B cell (primary cell): ENCODE data around the gene CASKIN2. TPM values are rescaled to one million over a fixed set of nuclear protein-coding genes. Genes with fewer than 3 reads are reported as not detected.

Source experiments
- ATAC-seq: fragments of 200-7000 bp; cut with Tn5 transposase; one replicate; pipeline ENCODE4 v1.10.0; 2021; ENCODE audit warnings: low read depth, mild to moderate bottlenecking, moderate number of reproducible peaks, moderate library complexity
- CTCF ChIA-PET: fragments of 350-600 bp; sonication (Branson Sonifier 250); formaldehyde crosslinking; loops from one replicate; lab custom pipeline; 2021; ENCODE audit warnings: antibody characterized with exemption, inconsistent platforms; lab: Charles Lee
- POLR2A ChIA-PET: fragments of 350-600 bp; sonication (Branson Sonifier 250); formaldehyde crosslinking; loops from one replicate; lab custom pipeline; 2021; ENCODE audit warnings: antibody characterized with exemption; lab: Charles Lee
- DNase-seq: peaks from one replicate; pipeline ENCODE4 v3.0.0; 2013
- H2AFZ ChIP-seq: 2 replicates; pipeline ENCODE4 v1.6.1; 2012; ENCODE audit warnings: mild to moderate bottlenecking, low read depth, low read length; ENCODE audit not compliant: insufficient read depth, poor library complexity, severe bottlenecking
- H3K27ac ChIP-seq, 2 donors: 1 replicate in 1 of 2; 2 replicates in 1 of 2; pipeline ENCODE4 v1.5.1; 2012 to 2013; ENCODE audit warnings: low read length in 2 of 2, mild to moderate bottlenecking in 2 of 2, moderate library complexity in 1 of 2
- H3K27me3 ChIP-seq, 4 experiments: fragments of 200-600 bp in 1 of 4; sonication (generic) in 1 of 4; replicated peaks in 1 of 4; 1 replicate in 2 of 4; 2 replicates in 2 of 4; pipeline versions ENCODE4 v1.6.1 to v1.7.0; 2013 to 2016; ENCODE audit warnings: low read length in 3 of 4, mild to moderate bottlenecking in 2 of 4, mixed read lengths in 1 of 4, moderate library complexity in 1 of 4; ENCODE audit not compliant: insufficient read depth in 4 of 4, control insufficient read depth in 3 of 4; ENCODE audit errors: control extremely low read depth in 1 of 4
- H3K36me3 ChIP-seq, 2 experiments: replicated peaks in 1 of 2; 1 replicate in 1 of 2; 2 replicates in 1 of 2; pipeline versions ENCODE4 v1.6.1 to v1.7.1; 2013; ENCODE audit warnings: low read length in 1 of 2; ENCODE audit not compliant: insufficient read depth in 2 of 2, control insufficient read depth in 1 of 2; ENCODE audit errors: control extremely low read depth in 1 of 2, extremely low read depth in 1 of 2
- H3K4me1 ChIP-seq, 2 donors: fragments of 200-600 bp in 1 of 2; sonication (generic) in 1 of 2; 1 replicate in 1 of 2; 2 replicates in 1 of 2; pipeline versions ENCODE4 v1.5.1 to v1.6.1; 2013 to 2017; ENCODE audit warnings: low read length in 2 of 2; ENCODE audit not compliant: control insufficient read depth in 2 of 2, insufficient read depth in 2 of 2
- H3K4me2 ChIP-seq: replicated peaks from 2 replicates; pipeline ENCODE3; 2012; ENCODE audit warnings: mild to moderate bottlenecking, low read depth, low read length; ENCODE audit not compliant: poor library complexity, severe bottlenecking
- H3K4me3 ChIP-seq, 5 experiments: fragments of 200-600 bp in 1 of 5; sonication (generic) in 1 of 5; 1 replicate in 3 of 5; 2 replicates in 2 of 5; pipeline versions ENCODE4 v1.5.1 to v1.7.0; 2011 to 2016; ENCODE audit warnings: low read length in 4 of 5, mild to moderate bottlenecking in 4 of 5, low read depth in 2 of 5, control low read depth in 1 of 5, moderate library complexity in 1 of 5; ENCODE audit not compliant: insufficient read depth in 1 of 5; ENCODE audit errors: control extremely low read depth in 1 of 5, extremely low read depth in 1 of 5
- H3K79me2 ChIP-seq: fragments of 200-600 bp; sonication (generic); one replicate; pipeline ENCODE4 v1.6.0; 2016; ENCODE audit warnings: low read length; ENCODE audit not compliant: control insufficient read depth, insufficient read depth
- H3K9ac ChIP-seq: fragments of 200-600 bp; sonication (generic); 2 replicates; pipeline ENCODE4 v1.6.1; 2017; ENCODE audit warnings: mild to moderate bottlenecking, low read length, moderate library complexity
- H3K9me3 ChIP-seq, 3 donors: one replicate each; pipeline versions ENCODE4 v1.6.1 to v1.7.1; 2013; ENCODE audit warnings: low read length in 2 of 3; ENCODE audit not compliant: control insufficient read depth in 2 of 3, insufficient read depth in 1 of 3; ENCODE audit errors: control extremely low read depth in 1 of 3
- H4K20me1 ChIP-seq: 2 replicates; pipeline ENCODE4 v1.6.0; 2012; ENCODE audit warnings: mild to moderate bottlenecking, low read length; ENCODE audit not compliant: insufficient read depth, control insufficient read depth, poor library complexity, severe bottlenecking
- H3K27ac Mint-ChIP-seq: one replicate; pipeline ENCODE4 v1.8.0; 2021; ENCODE audit warnings: mixed read lengths
- H3K27me3 Mint-ChIP-seq: one replicate; pipeline ENCODE4 v1.8.0; 2021; ENCODE audit warnings: mixed read lengths
- H3K4me1 Mint-ChIP-seq: one replicate; pipeline ENCODE4 v1.8.0; 2021; ENCODE audit warnings: mixed read lengths
- H3K4me3 Mint-ChIP-seq: one replicate; pipeline ENCODE4 v1.8.0; 2021; ENCODE audit warnings: mixed read lengths
- H3K9me3 Mint-ChIP-seq: one replicate; pipeline ENCODE4 v1.8.0; 2022; ENCODE audit warnings: mixed read lengths; ENCODE audit not compliant: insufficient read depth
- EZH2 ChIP-seq: IDR thresholded peaks from 2 replicates; pipeline ENCODE4 v1.6.1; 2012; ENCODE audit warnings: borderline replicate concordance, low read depth, mild to moderate bottlenecking, moderate library complexity, low read length; ENCODE audit not compliant: insufficient read depth, poor library complexity, severe bottlenecking
- WGBS: methylation state at CpG from one replicate; pipeline ENCODE4 v1.1.5; 2013; ENCODE audit warnings: missing lambda C conversion rate; ENCODE audit not compliant: insufficient coverage; 5-methylcytosine and 5-hydroxymethylcytosine counted together
- intact Hi-C: fragments of 100-400 bp; cut with micrococcal nuclease; formaldehyde crosslinking; loops from one replicate; pipeline ENCODE4 v1.10.0; 2022
- polyA plus RNA-seq: library from polyadenylated mRNA; depleted of rRNA; stranded (reverse); fragments of >200 nt; gene quantifications from 2 replicates; pipeline ENCODE4 v1.2.3, GENCODE V29; 2012
- total RNA-seq, 2 donors: library from RNA; stranded (reverse); fragments of 120-200 nt in 1 of 2; gene quantifications; 1 replicate in 1 of 2; 2 replicates in 1 of 2; pipeline versions ENCODE4 v1.2.3 to v1.2.4, GENCODE V29; 2013 to 2022
- TF ChIP-seq, protein P1 (sequence below): fragments of 200-600 bp; IDR thresholded peaks from one replicate; pipeline ENCODE4 v1.8.0; 2022; ENCODE audit warnings: antibody characterized with exemption, mild to moderate bottlenecking

Gene CASKIN2
- total and polyA plus RNA-seq, 2 donors (not counting 1 experiment from before 2014, with no cell fraction given), result 0.37 to 1.00 TPM

DNA sequence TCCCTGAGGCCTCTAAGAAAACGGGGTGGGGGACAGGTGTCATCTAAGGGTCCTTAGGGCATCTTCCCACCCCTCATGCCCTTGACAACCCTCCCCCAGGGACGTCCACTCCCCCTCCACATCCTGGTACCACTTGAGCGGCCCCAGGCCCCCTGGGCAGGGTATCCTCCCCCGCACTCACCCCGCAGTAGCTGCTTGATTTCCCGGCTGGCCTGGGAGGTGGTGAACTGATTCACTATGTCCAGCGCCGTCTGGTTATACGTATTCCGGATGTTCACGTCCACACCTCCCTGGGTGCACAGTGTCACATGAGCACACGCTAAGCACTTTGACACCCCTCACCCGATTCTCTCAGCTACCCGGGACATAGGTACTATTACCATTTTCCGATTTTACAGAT is 9.7 kb downstream of the CASKIN2 start:
- H3K27ac ChIP-seq, result no peak overlapping the region
- no peaks in the 10 kb centered on the region for H3K9me3 ChIP-seq
- TF ChIP-seq, protein P1, sequence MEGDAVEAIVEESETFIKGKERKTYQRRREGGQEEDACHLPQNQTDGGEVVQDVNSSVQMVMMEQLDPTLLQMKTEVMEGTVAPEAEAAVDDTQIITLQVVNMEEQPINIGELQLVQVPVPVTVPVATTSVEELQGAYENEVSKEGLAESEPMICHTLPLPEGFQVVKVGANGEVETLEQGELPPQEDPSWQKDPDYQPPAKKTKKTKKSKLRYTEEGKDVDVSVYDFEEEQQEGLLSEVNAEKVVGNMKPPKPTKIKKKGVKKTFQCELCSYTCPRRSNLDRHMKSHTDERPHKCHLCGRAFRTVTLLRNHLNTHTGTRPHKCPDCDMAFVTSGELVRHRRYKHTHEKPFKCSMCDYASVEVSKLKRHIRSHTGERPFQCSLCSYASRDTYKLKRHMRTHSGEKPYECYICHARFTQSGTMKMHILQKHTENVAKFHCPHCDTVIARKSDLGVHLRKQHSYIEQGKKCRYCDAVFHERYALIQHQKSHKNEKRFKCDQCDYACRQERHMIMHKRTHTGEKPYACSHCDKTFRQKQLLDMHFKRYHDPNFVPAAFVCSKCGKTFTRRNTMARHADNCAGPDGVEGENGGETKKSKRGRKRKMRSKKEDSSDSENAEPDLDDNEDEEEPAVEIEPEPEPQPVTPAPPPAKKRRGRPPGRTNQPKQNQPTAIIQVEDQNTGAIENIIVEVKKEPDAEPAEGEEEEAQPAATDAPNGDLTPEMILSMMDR, result no peak
- TF ChIP-seq EZH2, result no peak
- H3K79me2 ChIP-seq, result no peaks in the 10 kb centered on the region
- no peaks in the 10 kb centered on the region for H3K36me3 ChIP-seq
- Mint-ChIP-seq H3K4me3 (no peak overlapping the region), H3K9me3 (no peaks in the 10 kb centered on the region), H3K4me1 (no peaks in the 10 kb centered on the region), H3K27ac (no peak overlapping the region), H3K27me3 (no peaks in the 10 kb centered on the region)
- no peak for DNase-seq
- WGBS, result 92% methylated on average over 13 of the region's 15 CpGs
- H2AFZ ChIP-seq, result no peak overlapping the region
- H3K4me1 ChIP-seq, result peaks cover 0 to 7% of the 10 kb centered on the region in 2 donors
- ATAC-seq, result no peak
- H4K20me1 ChIP-seq, result no peaks in the 10 kb centered on the region
- POLR2A ChIA-PET, result no interaction called here
- CTCF ChIA-PET, result interaction anchor here (0.6 to 2.9 kb wide), 7 partner anchors 11 to 244 kb away, joined by 3 to 9 read pairs (median 4); partner anchors contain the start of genes MYO15B and TSEN54
- intact Hi-C loops, result loop anchor here (2.0 kb wide), 1 partner anchor 79 kb away; no protein-coding TSS in a partner anchor
- no peak overlapping the region for H3K4me2 ChIP-seq
- no peak overlapping the region for H3K9ac ChIP-seq
- no peaks in the 10 kb centered on the region for H3K27me3 ChIP-seq
- no peak overlapping the region for H3K4me3 ChIP-seq

DNA sequence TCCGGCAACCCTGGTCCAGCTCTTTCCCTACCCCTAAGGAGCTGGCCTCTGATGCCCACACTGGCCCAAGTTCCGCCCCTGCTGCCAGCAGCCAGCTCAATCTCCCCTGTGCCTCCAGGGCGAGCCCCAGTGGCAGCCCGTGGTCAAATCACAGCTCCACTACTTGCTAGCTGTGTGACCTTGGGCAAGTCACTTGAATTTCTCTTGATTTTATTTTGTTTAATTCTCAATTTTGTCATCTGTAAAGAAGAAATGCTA is 10.3 kb downstream of the CASKIN2 start:
- ChIA-PET POLR2A (no interaction called here), CTCF (interaction anchor here (1.0 to 2.9 kb wide), 8 partner anchors 10 to 245 kb away, joined by 3 to 10 read pairs (median 6); partner anchors contain the start of genes LLGL2, MYO15B and TSEN54)
- DNase-seq (no peak), ATAC-seq (no peak)
- Histone ChIP-seq H3K27ac (no peak overlapping the region), H4K20me1 (no peaks in the 10 kb centered on the region), H3K27me3 (no peaks in the 10 kb centered on the region), H3K4me3 (no peak overlapping the region), H3K9ac (no peak overlapping the region), H3K79me2 (no peaks in the 10 kb centered on the region), H3K36me3 (no peaks in the 10 kb centered on the region), H3K4me1 (peaks cover 0 to 7% of the 10 kb centered on the region in 2 donors), H3K4me2 (no peak overlapping the region), H2AFZ (no peak overlapping the region), H3K9me3 (no peaks in the 10 kb centered on the region)
- no peaks in the 10 kb centered on the region for H3K4me1 Mint-ChIP-seq
- H3K4me3 Mint-ChIP-seq, result no peak overlapping the region
- H3K27me3 Mint-ChIP-seq, result no peaks in the 10 kb centered on the region
- H3K27ac Mint-ChIP-seq, result no peak overlapping the region
- intact Hi-C loops, result loop anchor here (2.0 kb wide), 1 partner anchor 78 kb away; no protein-coding TSS in a partner anchor
- TF ChIP-seq, protein P1, result no peak
- no peak for TF ChIP-seq EZH2
- WGBS, result 100% methylated on average over 1 of the region's 4 CpGs
- no peaks in the 10 kb centered on the region for H3K9me3 Mint-ChIP-seq
